Activated CD4-positive, alpha-beta T cell treated with anti-CD3 and anti-CD28 coated beads, Interleukin-2, amount 10 ng/mL, durations not matched to agents 7 days and 5 days (primary cell): ENCODE measurements around the gene DDTL. TPM values are rescaled to one million over a fixed set of nuclear protein-coding genes. Genes with fewer than 3 reads are reported as not detected.

Experiments
- CTCF ChIA-PET: fragments of 350-600 bp; sonication (Branson Sonifier 250); formaldehyde crosslinking; loops from one replicate; lab custom pipeline; 2021; ENCODE audit warnings: antibody characterized with exemption; lab: Charles Lee
- POLR2A ChIA-PET: fragments of 350-600 bp; sonication (Branson Sonifier 250); formaldehyde crosslinking; loops from one replicate; lab custom pipeline; 2021; ENCODE audit warnings: antibody characterized with exemption; lab: Charles Lee
- DNase-seq: peaks from one replicate; pipeline ENCODE4 v3.0.0-alpha.2; 2020
- H3K27ac Mint-ChIP-seq: one replicate; pipeline ENCODE4 v1.8.0; 2021; ENCODE audit warnings: mild to moderate bottlenecking, moderate library complexity, mixed read lengths
- H3K27me3 Mint-ChIP-seq: one replicate; pipeline ENCODE4 v1.8.0; 2021; ENCODE audit warnings: mixed read lengths
- H3K36me3 Mint-ChIP-seq: one replicate; pipeline ENCODE4 v1.8.0; 2021; ENCODE audit warnings: low read depth, mixed read lengths
- H3K4me1 Mint-ChIP-seq: one replicate; pipeline ENCODE4 v1.8.0; 2021; ENCODE audit warnings: mixed read lengths
- H3K4me3 Mint-ChIP-seq: one replicate; pipeline ENCODE4 v1.8.0; 2021; ENCODE audit warnings: mild to moderate bottlenecking, moderate library complexity, mixed read lengths
- H3K9me3 Mint-ChIP-seq: one replicate; pipeline ENCODE4 v1.8.0; 2021; ENCODE audit warnings: mixed read lengths
- total RNA-seq, 2 experiments: library from RNA; stranded (reverse); gene quantifications; one replicate each; pipeline ENCODE4 v1.2.3, GENCODE V29; 2021

DDTL gene
- total RNA-seq, 2 experiments from 2014 or later = 3.3 to 3.4 TPM

- ChIA-PET CTCF (interaction anchor here (0.7 kb wide), 1 partner anchor 130 kb away, joined by 4 read pairs; no protein-coding TSS in a partner anchor), POLR2A (no interaction called here)
- peaks cover 1% of the 10 kb centered on the region for H3K9me3 Mint-ChIP-seq
- H3K27ac Mint-ChIP-seq = no peak overlapping the region
- H3K4me3 Mint-ChIP-seq = no peak overlapping the region
- no peaks in the 10 kb centered on the region for H3K27me3 Mint-ChIP-seq
- no peak for DNase-seq
- H3K4me1 Mint-ChIP-seq = peaks cover 32% of the 10 kb centered on the region
- H3K36me3 Mint-ChIP-seq = peaks cover 15% of the 10 kb centered on the region
Measured at GRCh38 chr22:24016156-24016555, 49.5 kb downstream of the DDTL start.

- POLR2A ChIA-PET = no interaction called here
- CTCF ChIA-PET = no interaction called here
- Mint-ChIP-seq H3K27ac (no peak overlapping the region), H3K4me3 (no peak overlapping the region), H3K27me3 (no peaks in the 10 kb centered on the region), H3K9me3 (peaks cover 5% of the 10 kb centered on the region), H3K4me1 (peaks cover 28% of the 10 kb centered on the region), H3K36me3 (peaks cover 46% of the 10 kb centered on the region)
- no peak for DNase-seq
Measured at GRCh38 chr22:24021304-24021703, 54.6 kb downstream of the DDTL start.

Other genes starting within 250 kb of the DDTL start
- gene ZNF70, start 215.8 kb upstream of the DDTL start, total RNA-seq = 1 to 10 TPM; 1.9 to 2.0 TPM
- not detected for gene VPREB3, start 212.5 kb upstream of the DDTL start, total RNA-seq
- 1 to 10 TPM in 1 of 2 experiments, under 1 TPM in 1; 0.99 to 1.3 TPM for gene C22orf15, start 203.9 kb upstream of the DDTL start, total RNA-seq
- 10 to 100 TPM; 44.6 to 55.4 TPM for gene CHCHD10, start 198.9 kb upstream of the DDTL start, total RNA-seq
- gene MMP11, start 194.0 kb upstream of the DDTL start, total RNA-seq = under 1 TPM; 0.27 to 0.50 TPM
- gene SMARCB1, start 179.9 kb upstream of the DDTL start, total RNA-seq = 10 to 100 TPM; 91.4 to 92.6 TPM
- 1 to 10 TPM; 9.0 to 9.9 TPM for gene DERL3, start 127.9 kb upstream of the DDTL start, total RNA-seq
- gene SLC2A11, start 109.0 kb upstream of the DDTL start, total RNA-seq = 1 to 10 TPM; 7.8 to 8.8 TPM
- 100 to 1,000 TPM; 716 to 730 TPM for gene MIF, start 72.5 kb upstream of the DDTL start, total RNA-seq
- gene GSTT2B, start 5.7 kb upstream of the DDTL start, total RNA-seq = not detected
- gene DDT, start 7.6 kb downstream of the DDTL start, total RNA-seq = 100 to 1,000 TPM; 117 to 129 TPM
- not detected for gene GSTT2, start 13.2 kb downstream of the DDTL start, total RNA-seq
- gene GSTT4, start 38.6 kb downstream of the DDTL start, total RNA-seq = not detected
- 100 to 1,000 TPM; 112 to 124 TPM for gene CABIN1, start 44.4 kb downstream of the DDTL start, total RNA-seq
- 1 to 10 TPM; 1.0 to 1.1 TPM for gene SUSD2, start 214.6 kb downstream of the DDTL start, total RNA-seq